Lower leg skin (tissue), 4 donors: ENCODE measurements around the gene PRSS22. TPM values are rescaled to one million over a fixed set of nuclear protein-coding genes. Genes with fewer than 3 reads are reported as not detected.

Source experiments
- DNase-seq, 2 donors: peaks; one replicate each; pipeline ENCODE4 v3.0.0-alpha.2; 2019; ENCODE audit warnings: low spot score in 2 of 2
- H3K4me3 ChIP-seq: fragments of 200-600 bp; sonication (generic); 2 replicates; pipeline ENCODE4 v1.5.1; 2017; ENCODE audit warnings: mild to moderate bottlenecking, low read depth; ENCODE audit not compliant: poor library complexity, severe bottlenecking
- POLR2A ChIP-seq, 2 donors: fragments of 450-650 bp; IDR thresholded peaks; one replicate each; pipeline ENCODE4 v1.6.1; 2016 to 2017; ENCODE audit warnings: antibody characterized with exemption in 2 of 2, mild to moderate bottlenecking in 1 of 2, moderate library complexity in 1 of 2
- WGBS, 2 donors: methylation state at CpG; one replicate each; pipeline ENCODE4 v1.1.5; 2018; 5-methylcytosine and 5-hydroxymethylcytosine counted together
- intact Hi-C: fragments of 100-400 bp; cut with DNase I; formaldehyde crosslinking; loops from one replicate; pipeline ENCODE4 v1.15.0; 2023; ENCODE audit warnings: low total_unique reads
- total RNA-seq, 4 donors: library from RNA; depleted of rRNA; stranded (reverse); fragments of >200 nt; gene quantifications; one replicate each; pipeline ENCODE4 v1.1.0, GENCODE V29; 2016
- TF ChIP-seq, protein P1 (sequence below), 3 donors: fragments of 450-650 bp; IDR thresholded peaks; one replicate each; pipeline ENCODE4 v1.5.1; 2016; ENCODE audit warnings: antibody characterized with exemption in 3 of 3, mild to moderate bottlenecking in 3 of 3, moderate library complexity in 2 of 3

PRSS22 gene
- total RNA-seq, 4 donors from 2014 or later, result 2.3 to 6.7 (median 4.6) TPM

DNA sequence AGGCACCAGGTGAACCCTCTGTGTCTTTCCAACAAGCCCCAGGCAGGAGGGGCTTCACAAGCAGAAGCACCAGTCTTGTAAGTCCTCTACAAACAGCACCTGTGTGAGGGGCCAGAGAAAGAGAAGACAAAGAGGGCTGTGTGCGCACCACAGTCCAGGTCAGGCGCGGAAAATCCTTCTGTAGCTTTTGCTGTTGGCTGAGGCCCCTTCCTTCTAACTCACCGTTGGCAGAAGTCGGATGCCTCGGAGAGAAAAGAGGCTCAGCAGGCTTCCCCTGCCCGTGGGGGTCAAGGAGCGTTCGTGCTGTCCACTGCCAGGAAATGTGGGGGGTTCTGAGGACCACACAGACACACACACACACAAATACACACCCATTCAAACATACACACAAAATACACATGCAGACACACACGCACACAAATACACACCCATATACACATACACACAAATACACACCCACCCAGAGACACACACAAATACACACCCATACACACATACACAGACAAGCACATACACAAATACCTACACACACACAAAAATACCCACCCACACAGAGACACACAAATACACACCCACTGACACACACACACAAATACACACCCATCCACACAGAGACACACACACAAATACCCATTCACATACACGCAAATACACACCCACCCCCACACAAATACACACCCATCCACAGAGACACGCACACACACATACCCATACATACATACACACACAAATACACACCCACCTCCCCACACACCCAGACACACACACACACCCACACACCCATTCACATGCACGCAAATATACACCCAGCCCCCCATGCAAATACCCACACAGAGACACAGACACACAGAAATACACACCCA lies 21.1 kb downstream of the PRSS22 start:
- 62 to 71% methylated on average over 13 of the region's 13 CpGs for WGBS, 2 donors

DNA sequence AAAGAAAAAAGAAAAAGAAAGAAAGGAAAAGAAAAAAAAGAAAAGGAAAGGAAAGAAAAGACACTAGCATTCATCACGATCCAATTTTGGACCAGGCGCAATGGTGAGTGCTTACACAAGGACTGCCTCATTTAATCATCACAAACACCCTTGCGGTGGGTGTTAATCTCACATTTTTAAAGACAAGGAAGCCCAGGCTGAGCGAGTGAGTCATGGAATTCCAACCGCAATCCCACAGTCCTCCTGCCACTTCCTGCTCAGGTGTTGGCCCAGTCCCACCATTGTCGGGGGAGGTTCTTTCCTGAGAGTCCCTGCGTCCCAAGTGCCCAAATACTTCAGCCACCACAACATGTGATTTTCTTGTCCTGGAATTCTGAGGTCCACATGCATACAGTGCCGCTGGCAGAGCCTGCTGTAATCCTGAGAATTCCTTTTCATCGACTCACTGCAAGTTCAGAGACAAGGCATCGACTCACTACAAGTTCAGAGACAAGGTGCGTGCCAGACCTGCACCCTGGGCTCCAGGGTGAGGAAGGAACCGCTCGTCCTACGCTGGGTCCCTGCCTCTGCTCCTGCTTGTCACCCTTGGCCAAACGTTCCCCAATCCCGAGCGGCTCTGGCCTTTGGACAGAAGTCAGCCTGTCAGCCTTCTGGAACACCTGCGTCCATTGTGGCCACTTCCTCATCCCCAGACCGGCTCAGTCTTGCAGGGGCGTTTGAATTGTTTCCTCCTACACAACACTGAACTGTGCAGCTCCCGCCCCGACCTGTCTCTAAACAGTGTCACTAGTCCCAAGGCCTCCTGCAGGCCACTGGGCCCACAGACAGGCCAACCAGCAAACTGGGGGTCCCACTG lies 22.1 kb downstream of the PRSS22 start:
- H3K4me3 ChIP-seq, result no peak overlapping the region
- TF ChIP-seq, protein P1, sequence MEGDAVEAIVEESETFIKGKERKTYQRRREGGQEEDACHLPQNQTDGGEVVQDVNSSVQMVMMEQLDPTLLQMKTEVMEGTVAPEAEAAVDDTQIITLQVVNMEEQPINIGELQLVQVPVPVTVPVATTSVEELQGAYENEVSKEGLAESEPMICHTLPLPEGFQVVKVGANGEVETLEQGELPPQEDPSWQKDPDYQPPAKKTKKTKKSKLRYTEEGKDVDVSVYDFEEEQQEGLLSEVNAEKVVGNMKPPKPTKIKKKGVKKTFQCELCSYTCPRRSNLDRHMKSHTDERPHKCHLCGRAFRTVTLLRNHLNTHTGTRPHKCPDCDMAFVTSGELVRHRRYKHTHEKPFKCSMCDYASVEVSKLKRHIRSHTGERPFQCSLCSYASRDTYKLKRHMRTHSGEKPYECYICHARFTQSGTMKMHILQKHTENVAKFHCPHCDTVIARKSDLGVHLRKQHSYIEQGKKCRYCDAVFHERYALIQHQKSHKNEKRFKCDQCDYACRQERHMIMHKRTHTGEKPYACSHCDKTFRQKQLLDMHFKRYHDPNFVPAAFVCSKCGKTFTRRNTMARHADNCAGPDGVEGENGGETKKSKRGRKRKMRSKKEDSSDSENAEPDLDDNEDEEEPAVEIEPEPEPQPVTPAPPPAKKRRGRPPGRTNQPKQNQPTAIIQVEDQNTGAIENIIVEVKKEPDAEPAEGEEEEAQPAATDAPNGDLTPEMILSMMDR (IDR thresholded peaks at IDR 0.05), result no peak
- TF ChIP-seq POLR2A (IDR thresholded peaks at IDR 0.05), result no peak
- DNase-seq, result no peak
- intact Hi-C loops, result no loop called here
- 37% methylated on average over 17 to 21 of the region's 22 CpGs for WGBS, 2 donors

More for the DNA sequence above, 21.1 kb downstream of the PRSS22 start:
- intact Hi-C loops, result no loop called here
- no peak for DNase-seq
- H3K4me3 ChIP-seq, result no peak overlapping the region
- TF ChIP-seq POLR2A (IDR thresholded peaks at IDR 0.05), result no peak
- TF ChIP-seq, protein P1 (IDR thresholded peaks at IDR 0.05), result no peak

DNA sequence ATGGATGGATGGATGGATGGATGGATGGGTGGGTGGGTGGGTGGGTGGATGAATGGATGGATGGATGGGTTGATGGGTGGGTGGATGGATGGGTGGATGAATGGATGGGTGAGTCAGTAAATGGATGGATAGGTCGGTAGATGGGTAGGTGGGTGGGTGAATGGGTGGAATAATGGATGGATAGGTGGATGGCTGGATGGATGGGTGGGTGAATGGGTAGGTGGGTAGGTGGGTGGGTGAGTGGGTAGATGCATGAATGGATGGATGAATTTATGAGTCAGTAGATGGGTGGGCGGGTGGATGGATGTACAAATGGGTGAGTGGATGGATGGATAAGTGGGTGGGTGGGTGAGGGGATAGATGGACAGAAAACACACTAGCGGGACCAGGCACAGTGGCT lies 23.0 kb downstream of the PRSS22 start:
- TF ChIP-seq POLR2A (IDR thresholded peaks at IDR 0.05), result no peak
- TF ChIP-seq, protein P1 (IDR thresholded peaks at IDR 0.05), result no peak
- DNase-seq, result no peak

DNA sequence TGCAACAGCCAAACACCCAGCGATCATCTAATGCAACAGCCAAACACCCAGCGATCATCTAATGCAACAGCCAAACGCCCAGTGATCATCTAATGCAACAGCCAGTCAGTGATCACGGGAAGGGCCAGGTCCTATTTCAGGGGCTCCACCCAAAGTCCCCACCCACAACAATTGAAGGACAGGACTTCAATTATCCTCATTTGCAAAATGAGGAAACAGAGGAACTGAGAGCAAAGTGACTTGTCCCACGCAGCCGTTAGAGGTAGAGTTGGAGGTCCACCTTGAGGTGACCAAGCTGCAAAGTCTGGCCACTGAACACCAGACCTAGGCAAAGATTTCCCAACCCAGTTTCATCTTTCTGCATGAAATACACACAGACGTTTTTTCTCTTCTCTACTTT lies 24.2 kb downstream of the PRSS22 start:
- no peak for DNase-seq
- H3K4me3 ChIP-seq, result no peak overlapping the region
- intact Hi-C loops, result no loop called here
- TF ChIP-seq, protein P1 (IDR thresholded peaks at IDR 0.05), result no peak
- no peak for TF ChIP-seq POLR2A (IDR thresholded peaks at IDR 0.05)
- WGBS, 2 donors, result 53 to 73% methylated on average over 7 of the region's 7 CpGs

More for the DNA sequence above, 23.0 kb downstream of the PRSS22 start:
- no peak overlapping the region for H3K4me3 ChIP-seq
- intact Hi-C loops, result no loop called here
- 84 to 87% methylated on average over 3 of the region's 3 CpGs for WGBS, 2 donors

DNA sequence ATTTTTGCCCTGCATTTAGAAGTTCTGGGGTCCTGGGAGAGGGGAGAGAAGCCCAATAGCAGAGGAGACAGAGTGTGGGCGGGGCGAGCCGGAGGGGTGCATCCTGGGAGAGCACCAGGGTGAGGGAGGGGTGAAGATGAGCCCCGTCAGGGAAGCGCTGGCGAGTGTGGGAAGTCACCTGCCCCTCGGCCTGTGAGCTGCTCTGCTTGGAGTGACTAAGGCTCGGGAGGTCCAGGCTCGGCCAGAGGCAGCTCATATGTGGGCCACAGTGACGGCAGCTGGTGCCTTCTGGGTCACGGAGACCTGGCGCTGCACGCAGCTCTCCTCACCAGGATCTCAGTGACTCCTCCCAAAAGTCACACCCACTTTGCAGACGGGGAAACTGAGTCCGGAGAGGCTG lies 26.8 kb downstream of the PRSS22 start:
- H3K4me3 ChIP-seq, result no peak overlapping the region
- TF ChIP-seq, protein P1 (IDR thresholded peaks at IDR 0.05), result no peak
- no peak for TF ChIP-seq POLR2A (IDR thresholded peaks at IDR 0.05)
- DNase-seq, result no peak
- WGBS, 2 donors, result 85 to 89% methylated on average over 14 to 15 of the region's 15 CpGs
- intact Hi-C loops, result no loop called here
